Liver (tissue), 9 donors: ENCODE data around the gene ACMSD. TPM values are rescaled to one million over a fixed set of nuclear protein-coding genes. Genes with fewer than 3 reads are reported as not detected.
A peak's percentile ranks its signal among the peaks of the same experiment; 100 is the strongest.

Experiments
- DNase-seq: peaks from one replicate; pipeline ENCODE4 v3.0.0-alpha.2; 2017; ENCODE audit warnings: low spot score
- H3K27ac ChIP-seq, 2 donors: one replicate each; pipeline ENCODE4 v1.7.0; 2013; ENCODE audit warnings: inconsistent platforms in 2 of 2, low read length in 2 of 2, control low read depth in 1 of 2, low read depth in 1 of 2, mild to moderate bottlenecking in 1 of 2
- H3K27me3 ChIP-seq, 4 donors: one replicate each; pipeline versions ENCODE4 v1.6.1 to v1.7.0; 2013; ENCODE audit warnings: low read length in 3 of 4, inconsistent platforms in 1 of 4, mild to moderate bottlenecking in 1 of 4, moderate library complexity in 1 of 4; ENCODE audit not compliant: control insufficient read depth in 4 of 4, insufficient read depth in 4 of 4
- H3K36me3 ChIP-seq, 4 donors: one replicate each; pipeline versions ENCODE4 v1.6.1 to v1.7.0; 2013; ENCODE audit warnings: low read length in 3 of 4, mild to moderate bottlenecking in 3 of 4, low read depth in 1 of 4, moderate library complexity in 1 of 4; ENCODE audit not compliant: control insufficient read depth in 4 of 4, insufficient read depth in 3 of 4
- H3K4me1 ChIP-seq, 4 donors: one replicate each; pipeline versions ENCODE4 v1.6.1 to v1.7.0; 2013; ENCODE audit warnings: low read length in 3 of 4, mild to moderate bottlenecking in 3 of 4, moderate library complexity in 1 of 4; ENCODE audit not compliant: control insufficient read depth in 4 of 4, insufficient read depth in 4 of 4
- H3K4me3 ChIP-seq, 3 donors: one replicate each; pipeline versions ENCODE4 v1.6.1 to v1.7.0; 2013; ENCODE audit warnings: low read length in 3 of 3, control low read depth in 1 of 3, low read depth in 1 of 3, mild to moderate bottlenecking in 1 of 3
- H3K9ac ChIP-seq, 2 donors: one replicate each; pipeline ENCODE4 v1.7.0; 2013; ENCODE audit warnings: low read length in 2 of 2, mild to moderate bottlenecking in 2 of 2, moderate library complexity in 2 of 2, control low read depth in 1 of 2, low read depth in 1 of 2
- H3K9me3 ChIP-seq, 4 donors: one replicate each; pipeline versions ENCODE4 v1.6.1 to v1.7.0; 2013; ENCODE audit warnings: low read length in 3 of 4; ENCODE audit not compliant: control insufficient read depth in 4 of 4
- EGR1 ChIP-seq, 2 donors: IDR thresholded peaks; 2 replicates each; pipeline ENCODE4 v1.6.1; 2016 to 2018; ENCODE audit warnings: antibody characterized with exemption in 2 of 2, low read depth in 2 of 2
- FOXA1 ChIP-seq: IDR thresholded peaks from 2 replicates; pipeline ENCODE4 v1.6.1; 2016; ENCODE audit warnings: antibody characterized with exemption
- FOXA2 ChIP-seq: IDR thresholded peaks from 2 replicates; pipeline ENCODE4 v1.6.1; 2016; ENCODE audit warnings: antibody characterized with exemption
- GABPA ChIP-seq, 2 donors: IDR thresholded peaks in 1 of 2; conservative IDR thresholded peaks in 1 of 2; 2 replicates each; pipeline ENCODE4 v1.6.1; 2016; ENCODE audit warnings: antibody characterized with exemption in 2 of 2, mild to moderate bottlenecking in 1 of 2, moderate library complexity in 1 of 2
- HNF4A ChIP-seq, 2 donors: conservative IDR thresholded peaks; 2 replicates each; pipeline ENCODE4 v1.6.1; 2016; ENCODE audit warnings: antibody characterized with exemption in 2 of 2, mild to moderate bottlenecking in 2 of 2
- HNF4G ChIP-seq: IDR thresholded peaks from 2 replicates; pipeline ENCODE4 v1.6.1; 2016; ENCODE audit warnings: antibody characterized with exemption
- JUND ChIP-seq, 2 donors: IDR thresholded peaks; 2 replicates each; pipeline ENCODE4 v1.6.1; 2016; ENCODE audit warnings: antibody characterized with exemption in 2 of 2
- NR2F2 ChIP-seq: IDR thresholded peaks from 2 replicates; pipeline ENCODE4 v1.6.1; 2016; ENCODE audit warnings: antibody characterized with exemption
- RAD21 ChIP-seq, 2 donors: IDR thresholded peaks; 2 replicates each; pipeline ENCODE4 v1.6.1; 2016; ENCODE audit warnings: antibody characterized with exemption in 2 of 2, mild to moderate bottlenecking in 2 of 2
- RXRA ChIP-seq, 2 donors: IDR thresholded peaks; 2 replicates each; pipeline ENCODE4 v1.6.1; 2017 to 2018; ENCODE audit warnings: antibody characterized with exemption in 2 of 2, mild to moderate bottlenecking in 1 of 2
- SP1 ChIP-seq: IDR thresholded peaks from 2 replicates; pipeline ENCODE4 v1.6.1; 2018; ENCODE audit warnings: antibody characterized with exemption, mild to moderate bottlenecking
- TAF1 ChIP-seq: conservative IDR thresholded peaks from 2 replicates; pipeline ENCODE4 v1.6.1; 2016; ENCODE audit warnings: antibody characterized with exemption, mild to moderate bottlenecking
- YY1 ChIP-seq: IDR thresholded peaks from 2 replicates; pipeline ENCODE4 v1.6.1; 2016; ENCODE audit warnings: antibody characterized with exemption, mild to moderate bottlenecking
- WGBS: extraction: QIAGEN DNeasy Blood & Tissue Kit; methylation state at CpG from one replicate; pipeline ENCODE4 v1.1.7; 2013; 5-methylcytosine and 5-hydroxymethylcytosine counted together
- polyA plus RNA-seq, 2 donors: library from polyadenylated mRNA; stranded (reverse) in 1 of 2; unstranded in 1 of 2; fragments of 200-250 nt in 1 of 2; fragments of >200 nt in 1 of 2; fragmentation: Nextera tagmentation in 1 of 2; extraction: Ambion mirVana in 1 of 2; gene quantifications; one replicate each; pipeline versions ENCODE4 v1.2.1 to v1.2.3, GENCODE V29; 2013 to 2015
- total RNA-seq, 2 donors: library from RNA; depleted of rRNA; stranded (reverse); fragments of >200 nt; gene quantifications; one replicate each; pipeline ENCODE4 v1.2.3, GENCODE V29; 2014
- TF ChIP-seq, protein P1 (sequence below): IDR thresholded peaks from 2 replicates; pipeline ENCODE4 v1.6.1; 2016; ENCODE audit warnings: antibody characterized with exemption
- TF ChIP-seq, protein P2 (sequence below): fragments of 150-350 bp; IDR thresholded peaks from 2 replicates; pipeline ENCODE4 v1.5.1; 2017; ENCODE audit warnings: improper control_type of control experiment, low read depth, low read length; ENCODE audit not compliant: missing input control
- TF ChIP-seq, protein P3 (sequence below): IDR thresholded peaks from 2 replicates; pipeline ENCODE4 v1.6.1; 2016; ENCODE audit warnings: antibody characterized with exemption
- TF ChIP-seq, protein P4 (sequence below): IDR thresholded peaks from 2 replicates; pipeline ENCODE4 v1.6.1; 2016; ENCODE audit warnings: antibody characterized with exemption, mild to moderate bottlenecking
- TF ChIP-seq, protein P5 (sequence below): IDR thresholded peaks from 2 replicates; pipeline ENCODE4 v1.6.1; 2016; ENCODE audit warnings: antibody characterized with exemption
- donor health status: healthy.
- donor health status: healthy.
- donor health status: healthy.
- donor health status: healthy.
- donor health status: healthy.

Gene ACMSD
- total and polyA plus RNA-seq, 4 donors: 11.9 to 91.4 (median 75.8) TPM

DNA sequence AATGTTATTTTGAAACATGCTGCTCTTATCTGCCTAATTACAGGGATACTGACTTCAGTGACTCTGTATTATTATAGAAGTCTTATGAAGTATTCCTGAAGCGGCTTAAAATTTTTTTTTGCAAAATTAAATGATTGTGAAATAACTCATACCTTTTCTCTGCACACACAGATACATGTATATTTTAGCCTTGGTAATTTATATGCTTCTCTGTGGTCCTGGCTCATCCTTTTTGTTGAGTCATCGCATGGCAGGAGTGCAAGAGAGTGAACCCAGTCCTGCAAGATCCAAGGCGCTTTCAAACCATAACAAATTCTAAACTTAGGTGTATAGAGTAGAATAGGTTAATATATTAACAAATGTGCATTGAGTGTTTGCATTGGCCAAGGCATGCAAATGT is 88.8 kb downstream of the ACMSD start:
- H3K4me1 ChIP-seq: peaks cover 9 to 44% (median 39%) of the 10 kb centered on the region in 4 donors

DNA sequence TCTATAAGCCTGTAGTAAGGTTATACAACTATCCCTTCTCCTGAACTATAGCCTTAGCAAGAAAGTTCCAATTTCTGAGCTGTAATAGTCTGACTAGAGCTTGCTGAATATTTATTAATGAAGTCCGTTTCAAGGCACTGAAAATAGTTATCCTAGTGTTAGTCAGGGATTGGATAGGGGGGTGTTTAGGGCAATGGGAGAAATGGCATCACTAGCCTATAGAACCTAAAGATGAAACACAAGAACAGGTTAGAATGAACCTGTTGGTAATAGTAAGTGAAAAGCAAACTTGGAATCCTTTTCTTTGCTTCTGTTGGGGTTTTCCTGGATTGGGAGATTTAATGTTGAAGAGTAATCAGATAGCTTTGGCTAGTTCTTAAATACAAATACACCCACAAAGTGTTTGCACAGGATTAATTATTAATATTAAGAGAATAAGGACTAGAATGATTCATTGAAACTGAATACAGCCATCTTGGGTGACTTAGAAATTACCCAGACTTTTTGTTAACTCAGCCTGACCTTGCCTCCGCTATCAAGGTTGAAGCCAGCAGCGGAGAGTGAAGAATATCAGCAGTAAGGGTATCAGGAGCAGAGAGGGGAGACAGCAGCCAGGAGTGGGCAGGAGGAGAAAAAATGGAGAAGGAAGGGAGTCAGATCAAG is 94.6 kb downstream of the ACMSD start:
- Histone ChIP-seq H3K9me3 (no peaks in the 10 kb centered on the region), H3K4me3 (peak overlapping the region in 2 of 3 donors; percentile 20 to 34), H3K9ac (no peak overlapping the region), H3K27me3 (no peaks in the 10 kb centered on the region), H3K36me3 (peaks cover 0 to 3% (median 1%) of the 10 kb centered on the region in 4 donors), H3K4me1 (peaks cover 10 to 57% (median 46%) of the 10 kb centered on the region in 4 donors), H3K27ac (peak overlapping the region; percentile 71 to 77)
- no peak for DNase-seq
- TF ChIP-seq, protein P1, sequence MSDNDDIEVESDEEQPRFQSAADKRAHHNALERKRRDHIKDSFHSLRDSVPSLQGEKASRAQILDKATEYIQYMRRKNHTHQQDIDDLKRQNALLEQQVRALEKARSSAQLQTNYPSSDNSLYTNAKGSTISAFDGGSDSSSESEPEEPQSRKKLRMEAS: no peak
- TF ChIP-seq TAF1: no peak
- no peak for TF ChIP-seq HNF4G
- TF ChIP-seq FOXA1: no peak
- TF ChIP-seq EGR1 (IDR thresholded peaks at IDR 0.05; ENCODE audit: low read depth in 2 of 2): no peak
- TF ChIP-seq, protein P2, sequence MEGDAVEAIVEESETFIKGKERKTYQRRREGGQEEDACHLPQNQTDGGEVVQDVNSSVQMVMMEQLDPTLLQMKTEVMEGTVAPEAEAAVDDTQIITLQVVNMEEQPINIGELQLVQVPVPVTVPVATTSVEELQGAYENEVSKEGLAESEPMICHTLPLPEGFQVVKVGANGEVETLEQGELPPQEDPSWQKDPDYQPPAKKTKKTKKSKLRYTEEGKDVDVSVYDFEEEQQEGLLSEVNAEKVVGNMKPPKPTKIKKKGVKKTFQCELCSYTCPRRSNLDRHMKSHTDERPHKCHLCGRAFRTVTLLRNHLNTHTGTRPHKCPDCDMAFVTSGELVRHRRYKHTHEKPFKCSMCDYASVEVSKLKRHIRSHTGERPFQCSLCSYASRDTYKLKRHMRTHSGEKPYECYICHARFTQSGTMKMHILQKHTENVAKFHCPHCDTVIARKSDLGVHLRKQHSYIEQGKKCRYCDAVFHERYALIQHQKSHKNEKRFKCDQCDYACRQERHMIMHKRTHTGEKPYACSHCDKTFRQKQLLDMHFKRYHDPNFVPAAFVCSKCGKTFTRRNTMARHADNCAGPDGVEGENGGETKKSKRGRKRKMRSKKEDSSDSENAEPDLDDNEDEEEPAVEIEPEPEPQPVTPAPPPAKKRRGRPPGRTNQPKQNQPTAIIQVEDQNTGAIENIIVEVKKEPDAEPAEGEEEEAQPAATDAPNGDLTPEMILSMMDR: no peak
- TF ChIP-seq, protein P3, sequence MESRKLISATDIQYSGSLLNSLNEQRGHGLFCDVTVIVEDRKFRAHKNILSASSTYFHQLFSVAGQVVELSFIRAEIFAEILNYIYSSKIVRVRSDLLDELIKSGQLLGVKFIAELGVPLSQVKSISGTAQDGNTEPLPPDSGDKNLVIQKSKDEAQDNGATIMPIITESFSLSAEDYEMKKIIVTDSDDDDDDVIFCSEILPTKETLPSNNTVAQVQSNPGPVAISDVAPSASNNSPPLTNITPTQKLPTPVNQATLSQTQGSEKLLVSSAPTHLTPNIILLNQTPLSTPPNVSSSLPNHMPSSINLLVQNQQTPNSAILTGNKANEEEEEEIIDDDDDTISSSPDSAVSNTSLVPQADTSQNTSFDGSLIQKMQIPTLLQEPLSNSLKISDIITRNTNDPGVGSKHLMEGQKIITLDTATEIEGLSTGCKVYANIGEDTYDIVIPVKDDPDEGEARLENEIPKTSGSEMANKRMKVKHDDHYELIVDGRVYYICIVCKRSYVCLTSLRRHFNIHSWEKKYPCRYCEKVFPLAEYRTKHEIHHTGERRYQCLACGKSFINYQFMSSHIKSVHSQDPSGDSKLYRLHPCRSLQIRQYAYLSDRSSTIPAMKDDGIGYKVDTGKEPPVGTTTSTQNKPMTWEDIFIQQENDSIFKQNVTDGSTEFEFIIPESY: peak; percentile 28
- TF ChIP-seq YY1: peak; percentile 94
- TF ChIP-seq, protein P4, sequence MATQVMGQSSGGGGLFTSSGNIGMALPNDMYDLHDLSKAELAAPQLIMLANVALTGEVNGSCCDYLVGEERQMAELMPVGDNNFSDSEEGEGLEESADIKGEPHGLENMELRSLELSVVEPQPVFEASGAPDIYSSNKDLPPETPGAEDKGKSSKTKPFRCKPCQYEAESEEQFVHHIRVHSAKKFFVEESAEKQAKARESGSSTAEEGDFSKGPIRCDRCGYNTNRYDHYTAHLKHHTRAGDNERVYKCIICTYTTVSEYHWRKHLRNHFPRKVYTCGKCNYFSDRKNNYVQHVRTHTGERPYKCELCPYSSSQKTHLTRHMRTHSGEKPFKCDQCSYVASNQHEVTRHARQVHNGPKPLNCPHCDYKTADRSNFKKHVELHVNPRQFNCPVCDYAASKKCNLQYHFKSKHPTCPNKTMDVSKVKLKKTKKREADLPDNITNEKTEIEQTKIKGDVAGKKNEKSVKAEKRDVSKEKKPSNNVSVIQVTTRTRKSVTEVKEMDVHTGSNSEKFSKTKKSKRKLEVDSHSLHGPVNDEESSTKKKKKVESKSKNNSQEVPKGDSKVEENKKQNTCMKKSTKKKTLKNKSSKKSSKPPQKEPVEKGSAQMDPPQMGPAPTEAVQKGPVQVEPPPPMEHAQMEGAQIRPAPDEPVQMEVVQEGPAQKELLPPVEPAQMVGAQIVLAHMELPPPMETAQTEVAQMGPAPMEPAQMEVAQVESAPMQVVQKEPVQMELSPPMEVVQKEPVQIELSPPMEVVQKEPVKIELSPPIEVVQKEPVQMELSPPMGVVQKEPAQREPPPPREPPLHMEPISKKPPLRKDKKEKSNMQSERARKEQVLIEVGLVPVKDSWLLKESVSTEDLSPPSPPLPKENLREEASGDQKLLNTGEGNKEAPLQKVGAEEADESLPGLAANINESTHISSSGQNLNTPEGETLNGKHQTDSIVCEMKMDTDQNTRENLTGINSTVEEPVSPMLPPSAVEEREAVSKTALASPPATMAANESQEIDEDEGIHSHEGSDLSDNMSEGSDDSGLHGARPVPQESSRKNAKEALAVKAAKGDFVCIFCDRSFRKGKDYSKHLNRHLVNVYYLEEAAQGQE: peak; percentile 25
- no peak for TF ChIP-seq FOXA2
- TF ChIP-seq, protein P5, sequence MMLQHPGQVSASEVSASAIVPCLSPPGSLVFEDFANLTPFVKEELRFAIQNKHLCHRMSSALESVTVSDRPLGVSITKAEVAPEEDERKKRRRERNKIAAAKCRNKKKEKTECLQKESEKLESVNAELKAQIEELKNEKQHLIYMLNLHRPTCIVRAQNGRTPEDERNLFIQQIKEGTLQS: no peak
- peak in 1 of 2 donors; percentile 19 for TF ChIP-seq RAD21 (IDR thresholded peaks at IDR 0.05)
- TF ChIP-seq HNF4A (conservative IDR thresholded peaks at IDR 0.05): peak; percentile 26 to 40
- TF ChIP-seq GABPA (IDR thresholded peaks at IDR 0.05 in 1 of 2, conservative IDR thresholded peaks at IDR 0.05 in 1 of 2): no peak
- no peak for TF ChIP-seq NR2F2
- TF ChIP-seq JUND (IDR thresholded peaks at IDR 0.05): peak in 1 of 2 donors; percentile 36
- TF ChIP-seq RXRA (IDR thresholded peaks at IDR 0.05): peak; percentile 30 to 32
- peak; percentile 51 for TF ChIP-seq SP1
- 52% methylated on average over 3 of the region's 3 CpGs for WGBS

More for the DNA sequence above, 88.8 kb downstream of the ACMSD start:
- no peak overlapping the region for H3K27ac ChIP-seq
- H3K4me3 ChIP-seq: no peak overlapping the region
- DNase-seq: no peak
- 91% methylated on average over 3 of the region's 3 CpGs for WGBS
- H3K9me3 ChIP-seq: no peaks in the 10 kb centered on the region
- H3K27me3 ChIP-seq: no peaks in the 10 kb centered on the region
- TF ChIP-seq JUND (IDR thresholded peaks at IDR 0.05) (no peak), FOXA2 (no peak), TAF1 (no peak), RXRA (IDR thresholded peaks at IDR 0.05) (no peak), EGR1 (IDR thresholded peaks at IDR 0.05; ENCODE audit: low read depth in 2 of 2) (no peak), SP1 (no peak), GABPA (IDR thresholded peaks at IDR 0.05 in 1 of 2, conservative IDR thresholded peaks at IDR 0.05 in 1 of 2) (no peak)
- TF ChIP-seq, protein P1: no peak
- H3K9ac ChIP-seq: no peak overlapping the region
- no peaks in the 10 kb centered on the region for H3K36me3 ChIP-seq
